GM19025 (cell line): ENCODE results near the gene HSF4.

Experiments
- ATAC-seq: cut with Tn5 transposase; IDR thresholded peaks from one replicate; pipeline ENCODE4 v1.9.1; 2021; ENCODE audit warnings: mild to moderate bottlenecking, low read depth, moderate library complexity; ENCODE audit not compliant: unreplicated experiment

The HSF4 gene

DNA sequence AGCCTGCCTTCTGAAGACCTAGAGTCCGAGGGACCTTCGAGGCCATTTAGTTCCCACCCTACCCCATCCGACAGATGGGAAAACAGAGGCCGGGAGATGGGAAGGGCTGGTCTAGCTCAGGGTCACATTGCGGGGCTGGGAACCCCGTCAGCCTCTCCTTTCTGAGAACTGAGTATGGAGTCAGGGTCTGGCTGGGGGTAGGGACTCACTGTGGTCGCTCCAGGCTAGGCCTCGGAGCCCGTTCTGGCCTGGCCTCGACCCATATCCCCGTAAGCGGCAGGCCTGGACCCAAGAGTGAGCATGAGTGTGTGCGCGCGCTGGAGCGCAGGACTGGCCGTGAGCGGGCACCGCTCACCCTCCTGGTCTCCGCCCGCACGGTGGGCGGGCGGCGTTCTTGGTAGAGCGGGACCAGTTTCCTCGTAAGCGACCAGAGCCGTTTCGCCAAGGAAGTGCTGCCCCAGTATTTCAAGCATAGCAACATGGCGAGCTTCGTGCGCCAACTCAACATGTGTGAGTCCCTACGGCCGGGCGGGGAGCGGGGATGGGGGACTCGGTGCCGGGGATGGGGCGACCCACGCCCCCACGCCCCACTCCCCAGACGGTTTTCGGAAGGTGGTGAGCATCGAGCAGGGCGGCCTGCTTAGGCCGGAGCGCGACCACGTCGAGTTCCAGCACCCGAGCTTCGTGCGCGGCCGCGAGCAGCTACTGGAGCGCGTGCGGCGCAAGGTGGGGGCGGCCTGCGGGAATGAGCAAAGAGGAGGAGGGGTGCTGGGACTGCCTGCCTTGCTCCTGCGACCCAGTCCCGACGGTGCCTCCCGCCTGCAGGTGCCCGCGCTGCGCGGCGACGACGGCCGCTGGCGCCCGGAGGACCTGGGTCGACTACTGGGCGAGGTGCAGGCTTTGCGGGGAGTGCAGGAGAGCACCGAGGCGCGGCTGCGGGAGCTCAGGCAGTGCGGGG, 855 bp downstream of the HSF4 start:
- no peak for ATAC-seq

DNA sequence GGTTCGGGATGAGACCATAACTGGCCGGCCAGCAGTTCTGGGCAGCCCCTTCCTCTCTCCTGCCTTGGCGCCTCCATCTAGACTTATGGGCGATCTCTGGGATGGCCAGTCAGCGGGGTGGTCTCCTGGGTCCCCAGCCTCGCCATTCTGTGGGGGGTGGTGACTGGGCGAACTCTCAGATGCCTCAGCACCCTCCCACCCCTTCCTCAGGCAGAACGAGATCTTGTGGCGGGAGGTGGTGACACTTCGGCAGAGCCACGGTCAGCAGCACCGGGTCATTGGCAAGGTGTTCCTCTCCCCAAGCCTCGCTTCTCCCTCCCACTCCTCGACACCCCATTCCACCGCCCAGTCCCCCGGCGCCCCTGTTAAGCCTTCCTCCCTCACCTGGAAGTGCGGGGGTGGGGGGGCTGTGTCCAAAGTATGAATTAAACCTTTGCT, 1.6 kb downstream of the HSF4 start:
- no peak for ATAC-seq

DNA sequence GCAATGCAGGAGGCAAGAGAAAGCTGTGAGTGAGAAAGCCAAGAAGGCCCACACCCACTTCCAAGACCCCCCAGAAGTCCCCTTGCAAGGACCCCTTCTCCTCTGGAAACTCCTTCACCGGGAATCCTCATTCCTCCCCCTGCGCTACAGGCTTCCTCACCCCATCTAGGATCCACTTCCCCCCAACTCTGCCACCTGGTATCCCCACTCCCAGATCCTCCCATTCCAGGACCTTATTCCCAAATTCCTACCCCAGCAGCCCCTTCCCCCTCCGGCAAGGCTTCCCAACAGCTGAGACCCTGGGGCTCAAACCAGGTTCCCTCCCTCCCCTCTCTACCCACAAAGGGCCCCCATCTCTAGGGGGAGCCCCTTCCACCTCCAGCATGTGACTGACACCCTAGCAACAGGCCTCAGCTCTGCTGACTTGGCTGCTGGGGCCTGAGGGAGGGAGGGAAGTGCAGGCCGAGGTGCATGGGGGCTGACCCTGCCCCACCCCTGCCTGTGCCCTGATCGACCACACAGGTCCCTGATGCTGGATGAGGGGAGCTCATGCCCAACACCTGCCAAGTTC, 2.1 kb downstream of the HSF4 start:
- no peak for ATAC-seq

DNA sequence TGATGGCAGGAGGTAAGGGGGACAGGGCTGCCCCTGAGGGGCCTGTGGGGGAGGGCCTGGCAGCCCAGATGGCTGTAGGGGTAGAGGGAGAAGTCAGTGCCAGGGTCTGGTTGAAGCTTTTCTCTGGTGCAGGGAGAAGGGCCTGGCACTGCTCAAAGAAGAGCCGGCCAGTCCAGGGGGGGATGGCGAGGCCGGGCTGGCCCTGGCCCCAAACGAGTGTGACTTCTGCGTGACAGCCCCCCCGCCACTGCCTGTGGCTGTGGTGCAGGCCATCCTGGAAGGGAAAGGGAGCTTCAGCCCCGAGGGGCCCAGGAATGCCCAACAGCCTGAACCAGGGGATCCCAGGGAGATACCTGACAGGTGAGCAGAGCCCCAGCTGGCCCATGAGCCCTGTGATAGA, 3.0 kb downstream of the HSF4 start:
- no peak for ATAC-seq

DNA sequence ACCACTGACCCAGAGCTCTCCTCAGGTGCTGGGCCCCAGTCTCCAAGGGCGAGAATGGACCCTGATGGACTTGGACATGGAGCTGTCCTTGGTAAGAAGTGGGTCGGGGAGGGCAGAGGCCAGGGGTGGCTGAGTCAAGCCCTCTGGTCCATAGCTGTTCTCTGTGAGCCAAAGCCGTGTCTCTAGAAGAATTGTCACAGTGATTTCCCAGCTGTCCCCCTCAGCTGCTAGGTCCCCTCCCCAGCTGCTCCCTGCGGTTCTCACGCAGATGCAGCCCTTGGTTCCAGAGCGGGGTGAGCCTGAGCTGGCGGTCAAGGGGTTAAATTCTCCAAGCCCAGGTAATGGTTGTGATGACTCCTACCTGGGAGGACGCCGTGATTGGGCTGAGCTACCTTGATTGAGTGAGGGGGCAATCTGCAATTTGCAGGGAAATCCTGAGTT, 4.5 kb downstream of the HSF4 start:
- ATAC-seq, result no peak

DNA sequence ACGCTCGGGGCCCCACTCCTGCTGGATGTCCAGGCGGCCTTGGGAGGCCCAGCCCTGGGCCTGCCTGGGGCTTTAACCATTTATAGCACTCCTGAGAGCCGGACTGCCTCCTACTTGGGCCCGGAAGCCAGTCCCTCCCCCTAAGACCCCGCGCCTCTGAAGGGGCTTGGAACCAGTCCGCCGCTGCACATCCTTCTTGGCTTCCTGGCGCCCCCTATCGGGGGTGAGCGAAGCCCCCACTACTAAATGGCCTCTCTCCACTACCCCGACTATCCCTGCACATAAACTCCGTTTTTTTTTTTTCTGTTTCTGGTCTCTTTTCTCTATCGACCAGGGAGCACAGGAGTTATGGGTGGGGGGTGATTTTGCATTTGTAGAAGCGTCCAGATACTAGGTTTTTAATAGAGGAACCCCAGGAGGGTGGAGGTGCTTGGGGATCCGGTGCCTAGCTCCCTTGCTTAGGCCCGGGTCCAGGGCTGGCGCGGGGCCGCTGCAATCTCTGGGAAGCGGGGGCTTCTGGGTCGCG, 5.2 kb downstream of the HSF4 start:
- ATAC-seq, result no peak

DNA sequence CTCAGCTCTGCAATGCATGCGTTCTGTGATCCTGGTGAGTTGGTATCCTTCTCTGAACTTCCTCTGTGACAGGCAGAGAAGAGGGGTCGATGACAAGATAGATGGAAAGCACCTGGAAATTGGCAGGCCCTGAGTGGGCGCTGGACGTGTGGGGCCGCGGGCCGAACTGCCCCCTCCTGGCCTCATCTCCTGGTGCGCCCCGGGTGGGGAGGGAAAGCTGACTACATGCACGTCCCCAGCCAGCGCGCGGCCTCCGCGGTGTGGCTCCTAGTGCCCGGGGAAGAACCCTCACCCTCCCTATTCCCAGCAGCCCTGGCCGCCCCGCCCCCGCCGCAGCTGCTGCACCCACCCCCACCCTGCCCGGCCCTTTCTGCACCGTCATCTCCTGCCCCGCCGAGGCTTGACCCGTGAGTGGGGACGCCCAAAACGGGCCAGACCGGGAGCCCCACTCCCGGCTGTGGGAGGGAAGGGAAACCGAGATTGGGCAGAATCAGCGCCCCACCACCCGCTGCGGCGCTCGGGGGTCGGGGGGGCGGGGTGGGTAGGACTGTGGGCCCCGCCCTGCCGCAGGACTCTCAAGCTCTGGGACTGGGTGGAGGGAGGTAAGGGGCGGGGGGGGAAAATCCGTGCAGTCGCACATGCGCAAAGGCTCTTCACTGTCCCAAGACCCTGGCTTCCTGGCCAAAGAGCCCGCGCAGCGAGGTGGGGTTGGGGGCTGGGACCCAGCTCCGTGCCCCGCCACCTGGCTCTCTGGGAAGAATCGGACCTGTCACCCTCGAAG, 5.8 kb downstream of the HSF4 start, which contains the start of gene NOL3:
Gene NOL3 (plus strand): TSS at position 371 of the 781 bp plus-strand sequence.
- ATAC-seq, result peak; percentile 44

DNA sequence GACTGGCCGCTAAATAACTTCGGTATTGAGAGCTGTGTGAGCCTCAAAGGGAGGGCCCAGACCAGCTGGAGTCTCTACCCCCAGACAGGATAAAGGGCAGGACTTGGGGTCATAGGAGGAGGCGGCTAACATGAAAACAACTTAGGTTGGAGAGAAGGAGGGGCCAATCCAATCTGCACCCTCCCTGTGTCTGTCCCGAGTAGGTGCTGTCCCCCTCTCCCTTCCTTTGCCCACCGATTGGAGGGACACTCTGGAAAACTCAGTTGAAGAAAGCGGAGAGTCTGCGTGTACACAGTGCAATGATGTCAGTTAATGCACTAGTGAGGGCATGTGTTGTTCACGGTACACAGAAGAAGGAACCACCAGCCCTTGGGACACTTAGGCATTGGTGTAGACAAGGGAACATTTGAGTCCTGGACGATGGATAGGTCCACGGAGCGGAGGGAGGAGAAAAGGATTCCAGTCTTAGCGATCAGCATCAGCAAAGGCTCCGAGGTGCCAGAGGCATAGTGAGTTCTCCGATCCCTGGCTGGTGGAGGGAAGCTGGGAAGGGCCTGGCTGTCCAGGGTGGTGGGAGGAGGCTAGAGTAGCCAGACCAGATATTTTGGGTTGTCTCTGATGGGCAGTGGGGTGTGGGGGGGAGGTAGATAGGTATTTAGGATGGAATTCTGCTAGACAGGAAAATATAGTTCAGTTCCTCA, 6.6 kb downstream of the HSF4 start:
- ATAC-seq, result peak; percentile 3

DNA sequence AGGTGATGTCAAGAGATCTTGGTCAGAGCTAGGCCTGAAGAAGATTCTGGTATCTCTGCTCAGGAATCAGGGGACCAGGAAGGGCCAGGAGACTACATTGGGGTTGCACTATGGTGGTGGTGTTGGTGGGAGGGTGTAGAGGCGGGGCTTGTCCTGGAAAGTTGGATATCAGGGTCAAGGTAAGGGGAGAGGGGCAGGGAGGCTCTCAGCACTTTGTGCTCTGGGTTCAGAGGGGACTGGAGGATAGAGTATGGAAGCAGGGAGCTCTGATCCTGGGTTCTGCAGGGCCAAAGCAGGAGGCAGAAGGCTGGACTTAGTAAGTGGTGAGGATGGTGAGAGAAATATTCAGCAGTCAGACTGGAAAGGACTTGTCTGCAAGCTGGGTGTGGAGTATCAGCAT, 8.8 kb downstream of the HSF4 start:
- ATAC-seq, result no peak

DNA sequence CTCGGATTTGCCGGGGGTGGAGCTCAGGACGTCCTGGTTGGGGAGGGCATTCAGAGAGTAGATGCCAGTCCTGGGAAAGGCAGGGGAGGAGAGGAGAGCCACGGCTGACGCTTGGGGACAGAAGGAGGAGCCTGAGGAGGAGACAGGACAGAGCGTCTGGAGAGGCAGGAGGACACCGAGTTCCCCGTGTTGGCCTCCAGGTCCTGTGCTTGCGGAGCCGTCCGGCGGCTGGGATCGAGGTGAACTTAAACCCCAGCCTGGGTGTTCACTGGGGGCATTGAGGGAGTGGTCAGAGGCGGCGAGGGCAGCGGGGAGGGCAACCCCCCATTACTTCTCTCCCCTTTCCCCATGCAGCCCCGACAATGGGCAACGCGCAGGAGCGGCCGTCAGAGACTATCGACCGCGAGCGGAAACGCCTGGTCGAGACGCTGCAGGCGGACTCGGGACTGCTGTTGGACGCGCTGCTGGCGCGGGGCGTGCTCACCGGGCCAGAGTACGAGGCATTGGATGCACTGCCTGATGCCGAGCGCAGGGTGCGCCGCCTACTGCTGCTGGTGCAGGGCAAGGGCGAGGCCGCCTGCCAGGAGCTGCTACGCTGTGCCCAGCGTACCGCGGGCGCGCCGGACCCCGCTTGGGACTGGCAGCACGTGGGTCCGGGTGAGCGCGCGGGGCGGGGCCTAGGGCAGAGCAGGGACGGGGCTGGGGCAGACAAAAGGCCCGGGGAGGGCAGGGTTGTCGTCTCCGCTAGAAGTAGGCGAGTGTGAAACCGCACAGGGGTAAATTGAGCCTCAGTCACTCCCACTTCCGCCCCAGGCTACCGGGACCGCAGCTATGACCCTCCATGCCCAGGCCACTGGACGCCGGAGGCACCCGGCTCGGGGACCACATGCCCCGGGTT, 9.5 kb downstream of the HSF4 start:
- ATAC-seq, result peak; percentile 39

DNA sequence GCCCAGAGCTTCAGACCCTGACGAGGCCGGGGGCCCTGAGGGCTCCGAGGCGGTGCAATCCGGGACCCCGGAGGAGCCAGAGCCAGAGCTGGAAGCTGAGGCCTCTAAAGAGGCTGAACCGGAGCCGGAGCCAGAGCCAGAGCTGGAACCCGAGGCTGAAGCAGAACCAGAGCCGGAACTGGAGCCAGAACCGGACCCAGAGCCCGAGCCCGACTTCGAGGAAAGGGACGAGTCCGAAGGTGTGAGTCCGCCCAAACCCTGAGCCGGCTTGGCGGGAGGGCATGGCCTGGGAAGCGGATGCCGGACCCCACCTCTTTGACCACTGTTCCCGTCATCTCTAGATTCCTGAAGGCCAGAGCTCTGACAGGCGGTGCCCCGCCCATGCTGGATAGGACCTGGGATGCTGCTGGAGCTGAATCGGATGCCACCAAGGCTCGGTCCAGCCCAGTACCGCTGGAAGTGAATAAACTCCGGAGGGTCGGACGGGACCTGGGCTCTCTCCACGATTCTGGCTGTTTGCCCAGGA, 10.2 kb downstream of the HSF4 start:
- no peak for ATAC-seq

DNA sequence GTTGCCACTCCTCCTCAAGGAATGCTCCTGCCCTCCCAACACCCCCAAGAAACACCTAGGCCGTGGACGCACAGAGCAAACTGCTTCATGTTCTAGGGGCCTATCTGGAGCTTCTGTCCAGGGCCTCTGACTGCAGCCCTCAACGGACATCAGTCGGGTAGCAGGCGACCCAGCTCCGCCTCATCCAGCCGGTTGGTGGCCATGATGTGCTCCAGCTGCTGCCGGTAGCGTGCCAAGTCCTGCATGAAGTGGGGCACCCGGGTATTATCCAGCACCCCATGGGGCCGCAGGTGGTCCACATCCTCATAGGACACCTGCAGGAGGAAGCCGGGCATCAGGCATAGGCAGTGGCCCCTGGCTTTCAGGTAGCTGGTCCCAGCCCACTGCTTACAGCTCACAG, 12.1 kb downstream of the HSF4 start:
- no peak for ATAC-seq

DNA sequence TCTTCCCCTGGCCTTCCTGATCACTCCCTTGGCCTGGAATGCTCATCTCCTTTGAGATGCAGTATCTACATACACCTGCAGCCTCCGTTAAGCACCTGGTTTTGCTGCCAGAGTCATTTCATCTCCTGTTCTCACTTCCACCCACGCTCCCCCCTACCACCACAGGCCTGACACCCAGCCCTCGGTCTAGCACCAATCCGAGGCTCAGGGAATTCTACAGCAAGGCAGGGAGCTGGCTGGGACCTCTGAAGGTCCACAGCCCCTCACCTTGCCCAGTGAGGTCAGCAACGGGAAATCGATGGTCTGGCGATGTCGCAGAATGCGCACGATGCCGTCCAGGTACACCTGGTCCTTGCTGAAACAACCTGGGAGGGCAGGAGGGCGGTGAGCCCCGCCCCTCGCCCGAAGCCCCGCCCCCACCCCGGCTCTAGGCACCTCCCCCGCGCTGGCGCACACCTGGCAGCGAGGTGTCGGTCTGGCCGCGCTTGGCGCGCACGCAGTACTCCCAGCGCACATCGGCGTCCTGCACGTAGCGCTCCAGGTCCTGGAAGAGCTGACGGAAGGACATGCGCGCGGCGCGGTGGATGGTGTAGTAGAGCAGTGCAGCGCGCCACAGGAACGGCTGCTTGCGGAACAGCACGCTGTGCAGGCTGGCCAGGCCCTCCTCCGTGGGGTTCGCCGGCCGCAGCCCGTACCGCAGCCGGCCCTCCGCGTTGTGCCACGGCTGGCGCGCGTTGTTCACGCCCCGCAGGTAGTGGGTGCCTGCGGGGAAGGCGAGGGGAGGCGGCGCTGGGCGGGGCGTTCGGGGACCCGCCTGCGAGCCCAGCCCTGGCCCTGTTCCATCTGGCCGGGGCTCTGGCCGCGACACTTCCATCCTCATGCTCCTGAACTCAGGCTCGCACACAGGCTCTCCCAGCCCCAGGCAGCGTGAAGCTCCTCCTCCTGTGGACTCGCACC, 13.5 kb downstream of the HSF4 start:
- ATAC-seq, result no peak

DNA sequence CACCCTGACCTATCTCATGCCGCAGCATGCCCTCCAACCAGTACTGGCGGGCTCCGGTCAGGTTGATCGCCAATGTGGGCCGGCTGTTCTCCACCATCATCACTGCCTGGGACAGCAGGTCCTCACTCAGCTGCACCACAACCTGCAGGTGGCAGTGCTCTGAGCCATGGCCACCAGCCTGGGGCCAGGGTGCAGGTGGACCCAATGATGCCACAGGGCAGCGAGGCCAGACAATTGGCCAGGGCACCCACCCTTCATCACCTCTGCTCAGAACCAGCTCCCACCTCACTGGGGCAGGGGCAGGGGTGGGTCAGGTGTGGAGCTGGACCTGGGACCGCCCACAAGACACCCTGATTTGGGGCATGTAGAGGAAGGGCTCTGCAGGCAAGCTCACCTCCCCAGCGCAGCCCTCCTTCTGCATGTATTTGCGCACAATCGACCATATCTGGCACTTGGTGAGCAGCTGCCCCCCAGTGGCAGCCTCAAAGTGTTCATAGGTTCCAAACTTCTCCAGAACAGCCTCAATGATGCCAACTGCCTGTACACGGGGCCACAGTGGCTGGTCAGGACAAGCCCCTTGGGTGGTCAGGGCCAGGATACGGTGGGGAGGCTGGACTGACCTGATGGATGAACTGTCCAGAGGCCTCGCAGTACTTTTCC, 15.0 kb downstream of the HSF4 start:
- ATAC-seq, result no peak

DNA sequence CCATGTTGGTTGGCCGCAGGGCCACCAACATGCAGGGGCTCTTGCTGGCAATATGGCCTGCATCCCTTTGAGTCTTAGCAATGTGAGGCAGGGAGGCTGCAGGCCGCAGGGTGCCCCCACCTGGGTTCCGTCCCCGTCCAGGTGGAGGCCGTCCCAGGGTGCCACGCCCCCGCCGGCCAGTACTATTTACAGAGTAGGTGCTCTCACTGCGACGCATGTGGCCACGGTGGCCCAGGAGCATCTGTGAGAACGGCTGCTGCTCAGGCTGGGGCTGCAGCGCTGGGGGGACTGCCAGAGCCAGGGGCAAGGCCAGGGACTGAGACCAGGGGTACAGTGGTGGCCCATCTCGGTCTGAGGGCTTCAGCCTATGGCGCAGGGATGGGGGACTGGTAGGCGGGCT, 15.6 kb downstream of the HSF4 start:
- ATAC-seq, result no peak

DNA sequence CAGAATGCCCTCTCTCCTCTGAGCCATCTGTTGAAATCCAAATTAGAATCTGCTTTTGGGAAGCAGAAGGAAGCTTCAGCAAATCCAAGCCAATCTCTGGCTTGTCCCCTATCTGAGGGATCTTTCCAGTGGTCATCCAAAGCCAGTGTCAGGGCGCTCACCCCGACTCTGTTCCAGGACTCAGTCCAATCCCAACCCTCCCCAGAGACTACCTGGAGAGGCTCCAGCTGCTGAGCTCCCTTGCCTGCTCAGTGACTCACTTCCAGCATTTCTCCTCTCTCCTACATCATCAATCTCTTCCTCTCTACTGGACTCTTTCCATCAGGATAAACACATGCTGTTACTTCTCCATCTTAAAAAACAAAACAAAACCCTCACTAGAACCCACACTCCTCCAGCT, 16.8 kb downstream of the HSF4 start:
- ATAC-seq, result no peak

DNA sequence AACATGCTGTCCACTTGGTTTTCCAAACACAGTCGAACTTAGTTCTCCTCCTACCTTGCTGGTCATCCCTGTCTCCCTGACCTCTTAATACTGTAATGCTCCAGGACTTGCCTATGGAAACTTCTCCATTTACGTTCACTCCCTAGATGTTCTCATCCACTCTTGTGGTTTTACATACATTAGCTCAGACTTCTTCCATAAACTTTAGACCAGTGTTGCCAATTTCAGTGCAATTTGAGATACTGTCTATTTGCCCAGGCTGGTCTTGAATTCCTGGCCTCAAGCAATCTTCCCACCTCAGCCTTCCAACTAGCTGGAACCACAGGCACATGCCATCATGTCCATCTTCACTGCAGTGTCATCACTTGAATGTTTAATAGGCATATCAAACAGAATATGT, 17.7 kb downstream of the HSF4 start:
- ATAC-seq, result no peak

DNA sequence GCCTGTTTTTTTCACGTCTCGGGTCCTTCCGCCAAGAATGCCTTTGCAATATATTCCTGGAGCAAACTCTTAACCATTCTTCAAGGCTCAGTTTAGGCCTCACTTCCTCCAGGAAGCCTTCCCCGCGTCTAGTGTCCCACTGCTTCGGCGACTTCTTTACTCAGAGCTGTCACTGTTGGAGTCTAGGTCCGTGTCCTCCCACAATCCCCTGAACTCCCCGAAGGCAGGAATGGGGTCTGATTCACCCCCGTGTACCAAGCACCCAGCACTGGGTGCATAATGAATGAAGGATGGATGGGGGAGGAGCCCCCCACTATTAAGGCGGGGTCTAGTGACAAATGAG, 18.7 kb downstream of the HSF4 start:
- ATAC-seq, result no peak
